OCI-LY3 (cell line): ENCODE results near the gene SLC2A8.

Experiments used
- EZH2phosphoT487 ChIP-seq: fragments of 200-600 bp; shearing (Covaris generic); IDR thresholded peaks from 2 replicates; pipeline ENCODE4 v1.6.1; 2018; ENCODE audit warnings: antibody characterized with exemption, mixed run types, low read depth
- TF ChIP-seq, protein P1 (sequence below): fragments of 200-600, 300-600 bp; sonication (generic); IDR thresholded peaks from 2 replicates; pipeline ENCODE4 v1.5.1; 2014; ENCODE audit warnings: antibody characterized with exemption, low read length, low read depth

GRCh38 chr9:127406799-127407491 lies 10.0 kb downstream of the SLC2A8 start:
- TF ChIP-seq, protein P1, sequence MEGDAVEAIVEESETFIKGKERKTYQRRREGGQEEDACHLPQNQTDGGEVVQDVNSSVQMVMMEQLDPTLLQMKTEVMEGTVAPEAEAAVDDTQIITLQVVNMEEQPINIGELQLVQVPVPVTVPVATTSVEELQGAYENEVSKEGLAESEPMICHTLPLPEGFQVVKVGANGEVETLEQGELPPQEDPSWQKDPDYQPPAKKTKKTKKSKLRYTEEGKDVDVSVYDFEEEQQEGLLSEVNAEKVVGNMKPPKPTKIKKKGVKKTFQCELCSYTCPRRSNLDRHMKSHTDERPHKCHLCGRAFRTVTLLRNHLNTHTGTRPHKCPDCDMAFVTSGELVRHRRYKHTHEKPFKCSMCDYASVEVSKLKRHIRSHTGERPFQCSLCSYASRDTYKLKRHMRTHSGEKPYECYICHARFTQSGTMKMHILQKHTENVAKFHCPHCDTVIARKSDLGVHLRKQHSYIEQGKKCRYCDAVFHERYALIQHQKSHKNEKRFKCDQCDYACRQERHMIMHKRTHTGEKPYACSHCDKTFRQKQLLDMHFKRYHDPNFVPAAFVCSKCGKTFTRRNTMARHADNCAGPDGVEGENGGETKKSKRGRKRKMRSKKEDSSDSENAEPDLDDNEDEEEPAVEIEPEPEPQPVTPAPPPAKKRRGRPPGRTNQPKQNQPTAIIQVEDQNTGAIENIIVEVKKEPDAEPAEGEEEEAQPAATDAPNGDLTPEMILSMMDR = no peak
- no peak for TF ChIP-seq EZH2phosphoT487
